GM18868 (cell line): ENCODE data around the gene FOXP2.

ENCODE experiments used
- ATAC-seq: cut with Tn5 transposase; IDR thresholded peaks from one replicate; pipeline ENCODE4 v1.9.1; 2021; ENCODE audit warnings: mild to moderate bottlenecking, moderate library complexity; ENCODE audit not compliant: unreplicated experiment

Gene FOXP2

DNA sequence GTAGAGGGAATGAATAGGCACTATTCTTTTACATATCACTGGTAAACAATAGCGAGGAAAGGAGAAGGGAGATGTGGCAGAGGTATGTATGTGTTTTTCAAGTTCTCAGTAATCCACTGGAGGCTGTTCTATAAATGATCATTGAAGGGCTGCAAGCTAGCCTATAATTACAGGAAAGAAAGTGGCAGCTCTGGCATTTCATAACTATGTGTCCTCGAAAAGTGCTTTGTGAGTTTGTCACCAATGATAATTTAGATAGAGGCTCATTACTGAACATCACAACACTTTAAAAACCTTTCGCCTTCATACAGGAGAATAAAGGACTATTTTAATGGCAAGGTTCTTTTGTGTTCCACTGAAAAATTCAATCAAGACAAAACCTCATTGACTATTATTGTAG is 235.1 kb downstream of the FOXP2 start:
- ATAC-seq, result no peak

DNA sequence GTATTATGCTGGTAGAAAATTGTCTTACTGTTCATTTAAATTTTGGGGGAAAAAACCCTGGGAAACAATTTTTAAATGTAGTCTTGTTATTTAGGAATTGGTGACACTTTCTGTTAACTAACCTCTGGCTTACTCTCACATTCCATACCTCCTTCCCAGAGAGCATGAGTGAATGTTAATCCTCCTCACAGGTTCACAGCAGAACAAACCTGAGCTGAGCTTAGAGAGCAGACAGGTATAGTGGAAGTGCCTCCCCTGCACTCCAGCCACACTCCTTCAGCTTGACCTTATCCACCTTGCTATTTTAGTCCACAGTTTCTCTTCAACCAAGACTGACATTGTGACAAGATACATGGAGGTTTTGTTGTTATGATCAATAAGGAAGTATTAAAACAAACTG is 235.9 kb downstream of the FOXP2 start:
- no peak for ATAC-seq

GRCh38 chr7:114652041-114652440 is 237.4 kb downstream of the FOXP2 start:
- ATAC-seq, result no peak

- ATAC-seq, result no peak
Measured at GRCh38 chr7:114653364-114654088, 238.9 kb downstream of the FOXP2 start.

- ATAC-seq, result no peak
Measured at GRCh38 chr7:114656466-114656865, 241.9 kb downstream of the FOXP2 start.

GRCh38 chr7:114657279-114657678 is 242.7 kb downstream of the FOXP2 start:
- ATAC-seq, result no peak

DNA sequence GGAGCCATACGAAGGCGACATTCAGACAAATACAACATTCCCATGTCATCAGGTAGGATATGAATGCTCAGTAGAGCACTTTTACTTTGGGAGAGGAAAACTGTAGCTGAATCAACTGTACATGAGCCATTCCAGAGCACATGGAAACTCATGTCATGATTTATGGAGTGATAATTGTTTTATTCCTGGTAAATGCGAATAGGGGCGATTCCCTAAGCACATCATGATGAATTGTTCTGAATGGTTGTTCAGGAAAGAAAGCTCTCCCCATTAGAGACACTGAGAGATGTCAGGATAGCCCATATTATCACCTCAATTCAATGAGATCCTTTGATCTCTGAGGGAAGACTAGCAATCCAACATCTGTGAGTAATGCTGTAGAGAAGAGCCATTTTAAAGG is 243.6 kb downstream of the FOXP2 start:
- no peak for ATAC-seq

DNA sequence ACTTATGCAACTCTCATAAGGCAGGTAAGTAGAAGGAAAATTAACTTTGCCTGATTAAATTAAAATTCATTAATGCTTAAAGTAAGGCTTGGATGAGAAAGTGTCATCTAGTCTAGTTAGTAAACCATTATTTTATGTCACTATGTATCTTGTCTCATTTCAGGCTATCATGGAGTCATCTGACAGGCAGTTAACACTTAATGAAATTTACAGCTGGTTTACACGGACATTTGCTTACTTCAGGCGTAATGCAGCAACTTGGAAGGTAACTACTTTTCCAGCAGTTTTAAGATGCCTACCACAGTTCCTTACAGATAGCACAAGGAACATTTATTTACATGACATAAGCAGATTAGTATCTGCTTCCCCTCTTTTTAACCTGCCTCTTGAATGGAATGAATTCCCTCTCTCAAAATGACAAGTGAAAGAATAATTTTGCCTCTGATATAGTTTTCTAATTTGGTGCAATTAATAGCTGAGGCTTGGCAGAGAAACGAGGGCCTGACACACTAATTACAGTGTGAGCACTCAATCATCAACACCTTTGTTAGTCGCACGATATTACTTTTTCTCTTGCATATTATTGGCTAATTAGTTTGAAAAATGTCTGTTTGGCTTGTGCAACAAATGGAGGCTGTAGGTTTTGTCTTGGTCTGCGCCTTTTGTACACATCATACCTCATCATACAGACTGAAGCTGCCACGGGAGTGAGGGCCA is 245.0 kb downstream of the FOXP2 start:
- no peak for ATAC-seq

- ATAC-seq, result no peak
Measured at GRCh38 chr7:114660126-114660486, 245.5 kb downstream of the FOXP2 start.

GRCh38 chr7:114660753-114661152 is 246.1 kb downstream of the FOXP2 start:
- ATAC-seq, result no peak

GRCh38 chr7:114662002-114662677 is 247.5 kb downstream of the FOXP2 start:
- ATAC-seq, result peak; percentile 40

- peak; percentile 59 for ATAC-seq
Measured at GRCh38 chr7:114663502-114663901, 248.9 kb downstream of the FOXP2 start.

DNA sequence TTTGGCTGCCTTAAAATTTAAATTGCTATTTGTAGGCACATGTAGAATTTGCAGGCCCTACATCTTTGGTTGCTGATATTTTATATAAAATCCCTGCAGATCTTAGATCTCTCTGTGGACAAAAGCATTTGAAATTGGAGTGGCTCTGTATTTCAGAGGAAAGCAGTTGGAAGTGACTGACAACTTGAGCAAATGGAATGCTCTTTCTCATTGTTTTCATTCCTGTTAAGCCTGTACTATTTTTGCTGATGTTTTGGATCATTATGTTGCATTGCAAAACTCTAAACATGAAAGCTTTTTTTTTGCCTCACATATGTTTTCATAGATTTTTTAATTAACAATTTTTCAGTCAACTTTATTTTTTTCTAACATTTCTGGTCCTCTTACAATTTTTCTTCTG is 256.1 kb downstream of the FOXP2 start:
- ATAC-seq, result no peak

- ATAC-seq, result no peak
Measured at GRCh38 chr7:114671563-114672123, 257.0 kb downstream of the FOXP2 start.

DNA sequence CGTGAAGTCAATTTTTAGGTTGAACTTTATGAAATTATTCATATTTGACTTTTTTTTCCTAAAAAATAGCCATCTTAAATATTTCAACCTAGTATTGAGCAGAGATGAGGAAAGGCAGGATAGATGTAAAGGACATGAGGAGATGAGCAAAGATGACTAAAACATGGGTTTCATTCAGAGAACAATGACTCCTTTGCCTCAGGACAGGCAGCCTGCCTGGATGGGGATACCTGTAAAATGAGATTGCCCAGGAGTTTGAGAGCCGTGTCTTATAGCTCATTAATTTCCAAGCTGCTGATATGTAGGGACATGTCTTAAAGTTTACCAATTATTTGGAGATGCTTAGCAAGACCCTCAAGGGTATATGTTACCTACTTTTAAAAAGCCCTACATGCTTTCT is 263.5 kb downstream of the FOXP2 start:
- no peak for ATAC-seq

DNA sequence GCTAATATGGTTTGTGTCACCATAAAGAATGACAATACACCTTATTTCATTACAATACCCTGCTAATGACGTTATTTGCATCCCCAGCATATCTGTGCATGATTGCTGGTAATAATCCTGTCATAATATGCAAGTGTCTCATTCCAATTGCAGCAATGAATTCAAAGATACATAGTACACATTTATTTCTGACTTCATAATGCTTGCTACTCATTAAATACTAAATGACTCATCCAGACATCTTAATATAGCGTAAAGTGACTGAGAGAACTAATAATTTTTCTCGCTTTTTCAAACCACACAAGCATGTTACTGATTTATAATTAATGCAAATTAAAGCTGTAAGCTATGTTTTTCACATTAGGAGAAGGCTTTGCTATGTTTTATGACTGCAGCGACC is 272.6 kb downstream of the FOXP2 start:
- no peak for ATAC-seq

GRCh38 chr7:114688443-114689055 is 273.9 kb downstream of the FOXP2 start:
- no peak for ATAC-seq

DNA sequence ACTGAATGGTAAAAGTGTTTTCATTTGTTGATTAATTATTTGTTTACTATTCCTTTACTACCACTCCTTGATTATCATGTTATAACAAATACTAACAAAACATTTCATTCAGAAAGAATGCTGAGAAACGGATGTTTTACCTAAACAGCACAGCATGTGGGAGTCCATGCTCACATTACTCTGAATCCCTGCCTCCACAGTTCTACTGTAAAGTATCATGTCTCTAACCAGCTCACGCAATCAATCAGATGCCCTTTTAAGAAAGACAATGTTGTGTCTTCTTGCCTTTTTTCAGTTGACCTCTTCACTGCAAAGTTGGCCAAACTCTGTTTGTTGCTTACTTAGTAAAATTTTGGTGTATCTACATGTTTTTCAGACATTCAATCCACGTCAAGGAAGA is 274.8 kb downstream of the FOXP2 start:
- no peak for ATAC-seq

DNA sequence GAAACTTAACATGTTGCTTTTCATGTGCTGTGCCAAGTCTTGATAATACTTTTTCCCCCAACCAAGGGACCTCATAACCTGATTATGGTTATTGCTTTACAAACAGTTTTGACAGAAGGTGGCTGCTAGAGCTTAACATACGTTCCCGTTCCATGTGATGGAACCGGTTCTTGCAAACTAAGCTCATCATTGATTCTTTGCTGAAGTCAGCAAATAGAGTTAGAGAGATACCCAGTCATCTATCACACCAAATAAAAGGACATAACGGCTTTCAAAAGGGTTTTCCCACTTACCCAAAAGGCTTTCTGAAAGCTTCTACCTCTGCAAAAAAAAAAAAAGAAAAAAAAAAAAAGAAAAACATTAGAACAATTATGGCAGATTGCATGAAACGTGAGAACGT is 277.0 kb downstream of the FOXP2 start:
- ATAC-seq, result no peak

- ATAC-seq, result no peak
Measured at GRCh38 chr7:114695182-114695581, 280.6 kb downstream of the FOXP2 start.

- ATAC-seq, result no peak
Measured at GRCh38 chr7:114700247-114700928, 285.8 kb downstream of the FOXP2 start.
